Activated CD4-positive, alpha-beta T cell treated with anti-CD3 and anti-CD28 coated beads, Interleukin-2, Interleukin-6, amounts not matched to agents 100 ng/mL and 50 ng/mL, durations not matched to agents 16 hours and 8 hours (primary cell): Measurements from ENCODE around the gene MYADML2.

Source experiments
- DNase-seq: peaks from one replicate; pipeline ENCODE4 v3.0.0-alpha.2; 2020

Gene MYADML2

DNA sequence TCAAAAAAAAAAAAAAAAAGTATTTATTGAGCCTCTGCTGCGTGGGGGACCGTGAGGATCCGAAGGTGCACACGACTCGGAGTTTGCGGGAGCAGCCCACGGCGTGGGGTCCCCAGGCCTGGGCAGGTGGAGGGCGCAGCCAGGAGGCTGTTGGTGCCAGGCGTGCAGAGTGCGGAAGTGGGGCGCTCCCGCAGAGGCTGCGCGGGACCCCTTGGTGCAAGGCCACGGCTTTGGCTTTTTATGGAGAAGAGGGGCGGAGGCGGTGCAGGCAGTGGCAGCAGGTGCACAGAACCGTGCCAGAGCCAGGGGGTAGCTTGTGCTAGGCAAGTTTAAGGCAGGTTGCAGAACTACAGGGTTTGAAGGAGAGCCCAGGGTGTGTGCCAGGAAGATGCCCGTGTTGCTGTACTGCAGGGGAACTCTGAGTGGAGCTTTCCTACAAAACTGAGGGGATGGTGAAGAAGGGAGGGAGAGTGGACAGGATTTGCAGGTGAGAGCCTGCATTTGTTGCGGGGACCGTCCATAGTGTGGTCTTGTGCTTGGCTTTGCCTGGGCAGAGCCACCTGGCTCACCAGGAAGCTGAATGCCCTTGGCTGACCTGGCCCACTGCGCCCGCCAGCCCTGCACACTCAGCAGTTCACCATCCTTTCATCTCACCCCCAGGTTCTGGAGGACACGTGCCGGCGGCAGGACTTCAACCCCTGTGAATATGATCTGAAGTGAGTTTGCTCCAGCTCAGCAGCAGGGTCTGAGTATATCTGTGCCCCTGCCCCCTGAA is 31.7 kb upstream of the MYADML2 start:
- no peak for DNase-seq

- DNase-seq, result peak; percentile 95
Observed at GRCh38 chr17:81977211-81977808, 30.3 kb upstream of the MYADML2 start, which contains the start of gene ASPSCR1. TSS of gene ASPSCR1 (plus strand) at chr17:81977629. CDS start at chr17:81977647, 18 bp downstream.

DNA sequence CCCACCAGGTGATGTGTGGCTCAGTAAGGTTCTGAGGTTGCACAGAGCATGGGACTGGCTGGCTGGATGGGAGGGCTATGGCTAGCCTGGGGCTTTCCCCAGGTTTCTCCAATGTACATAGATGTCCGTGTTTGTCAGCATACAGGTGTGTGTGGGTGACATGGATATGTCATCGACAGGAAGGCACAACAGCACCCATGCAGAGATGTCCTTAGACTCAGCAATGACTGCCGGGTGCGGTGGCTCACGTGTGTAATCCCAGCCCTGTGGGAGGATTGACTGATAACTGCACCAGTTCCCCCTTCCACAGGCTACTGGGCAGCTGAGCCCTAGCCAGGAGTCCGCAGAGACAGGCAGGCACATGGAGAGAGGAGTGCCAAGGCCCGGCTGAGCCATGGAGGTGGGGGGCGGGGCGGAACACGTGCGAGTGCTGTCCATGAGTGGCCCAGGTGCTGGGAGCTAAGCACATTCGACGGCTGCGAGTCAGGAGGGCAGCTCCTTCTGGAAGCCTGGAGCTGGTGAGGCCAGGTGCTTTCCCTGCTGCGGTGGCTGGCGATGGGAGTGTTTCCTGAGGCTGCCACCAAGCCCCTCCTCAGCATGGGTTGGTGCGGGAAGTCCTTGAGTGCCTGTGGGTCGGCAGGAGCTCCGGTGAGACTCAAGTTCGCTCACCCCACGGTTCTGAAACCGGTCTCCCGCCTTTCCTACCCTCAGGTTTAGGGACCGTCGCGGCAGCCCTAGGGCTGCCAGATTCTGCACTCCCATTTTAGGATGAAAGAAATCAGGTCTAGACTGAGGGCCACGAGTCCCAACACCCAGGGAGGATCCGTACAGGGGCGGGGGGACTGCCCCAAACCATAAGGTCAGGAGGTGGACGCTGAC is 29.5 kb upstream of the MYADML2 start:
- no peak for DNase-seq

DNA sequence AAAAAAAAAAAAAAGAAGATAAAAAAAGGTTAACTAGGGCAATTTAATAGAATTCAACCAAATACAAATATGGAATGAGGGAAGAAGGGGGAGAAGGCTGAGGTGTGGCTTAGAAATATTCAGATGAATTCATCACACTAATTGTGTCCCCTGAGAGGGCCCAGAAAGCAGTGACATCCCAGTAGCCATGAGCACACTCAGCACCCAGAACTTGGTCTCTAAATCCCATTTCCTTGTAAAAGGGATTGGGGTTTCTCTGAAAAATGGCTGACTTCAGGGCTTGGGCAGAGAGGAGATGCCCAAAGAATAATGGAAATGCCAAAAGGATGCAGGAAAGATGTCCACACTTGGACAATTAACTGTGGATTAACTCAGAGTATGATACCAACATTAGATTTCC is 26.4 kb upstream of the MYADML2 start:
- DNase-seq, result no peak

- DNase-seq, result no peak
Observed at GRCh38 chr17:81968850-81969812, 22.1 kb upstream of the MYADML2 start.

DNA sequence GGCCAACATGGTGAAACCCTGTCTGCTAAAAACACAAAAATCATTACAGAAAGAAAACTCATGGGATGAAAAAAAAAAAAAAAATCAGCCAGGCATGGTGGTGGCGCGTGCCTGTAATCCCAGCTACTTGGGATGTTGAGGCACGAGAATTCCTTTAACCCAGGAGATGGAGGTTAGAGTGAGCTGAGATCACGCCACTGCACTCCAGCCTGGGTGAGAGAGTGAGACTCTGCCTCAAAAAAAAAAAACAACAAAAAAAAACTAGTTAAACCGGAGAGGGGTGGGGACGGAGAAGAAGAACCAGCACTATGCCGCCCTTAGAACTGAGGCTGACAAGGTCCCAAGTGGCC is 21.3 kb upstream of the MYADML2 start:
- no peak for DNase-seq

DNA sequence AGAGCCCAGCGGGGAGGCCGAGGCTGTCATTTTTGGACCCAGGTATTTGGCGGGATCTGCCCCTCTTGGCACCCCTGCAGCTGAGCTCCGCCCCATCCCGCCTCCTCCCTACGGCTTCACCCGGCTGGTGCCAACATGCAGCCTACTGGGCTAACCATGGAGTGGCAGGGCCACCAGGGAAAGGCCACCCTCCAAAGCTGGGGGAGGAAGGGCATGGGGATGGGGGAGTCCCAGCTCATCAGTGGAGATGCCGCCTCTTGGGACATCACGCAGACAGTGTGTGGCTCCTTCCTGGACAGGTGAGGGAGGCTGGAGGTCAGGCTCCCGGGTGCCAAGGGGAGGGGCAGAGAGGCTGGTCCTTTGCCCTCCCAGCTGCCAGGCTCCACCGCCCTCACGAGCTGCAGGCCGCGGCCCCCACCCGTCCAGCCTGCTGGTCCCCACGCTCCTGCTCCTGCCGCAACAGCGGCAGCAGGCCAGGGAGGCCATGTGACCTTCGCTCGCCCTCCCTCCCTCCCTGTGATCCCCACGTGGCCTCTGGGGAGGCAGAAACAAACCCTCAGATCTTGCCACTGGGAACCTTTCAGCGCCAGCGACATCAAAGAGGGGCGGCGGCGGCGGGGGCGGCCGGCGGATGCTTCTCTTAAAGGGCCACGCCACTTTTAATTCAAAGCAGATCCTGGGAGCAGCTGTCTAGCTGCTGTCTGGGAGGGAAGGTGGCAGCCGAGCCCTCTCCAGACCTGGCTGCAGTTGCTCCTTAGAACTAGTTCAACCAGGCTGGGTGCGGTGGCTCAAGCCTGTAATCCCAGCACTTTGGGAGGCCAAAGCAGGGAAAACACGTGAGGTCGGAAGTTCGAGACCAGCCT is 20.7 kb upstream of the MYADML2 start:
- DNase-seq, result peak; percentile 82

GRCh38 chr17:81967244-81967532 is 20.2 kb upstream of the MYADML2 start:
- no peak for DNase-seq

DNA sequence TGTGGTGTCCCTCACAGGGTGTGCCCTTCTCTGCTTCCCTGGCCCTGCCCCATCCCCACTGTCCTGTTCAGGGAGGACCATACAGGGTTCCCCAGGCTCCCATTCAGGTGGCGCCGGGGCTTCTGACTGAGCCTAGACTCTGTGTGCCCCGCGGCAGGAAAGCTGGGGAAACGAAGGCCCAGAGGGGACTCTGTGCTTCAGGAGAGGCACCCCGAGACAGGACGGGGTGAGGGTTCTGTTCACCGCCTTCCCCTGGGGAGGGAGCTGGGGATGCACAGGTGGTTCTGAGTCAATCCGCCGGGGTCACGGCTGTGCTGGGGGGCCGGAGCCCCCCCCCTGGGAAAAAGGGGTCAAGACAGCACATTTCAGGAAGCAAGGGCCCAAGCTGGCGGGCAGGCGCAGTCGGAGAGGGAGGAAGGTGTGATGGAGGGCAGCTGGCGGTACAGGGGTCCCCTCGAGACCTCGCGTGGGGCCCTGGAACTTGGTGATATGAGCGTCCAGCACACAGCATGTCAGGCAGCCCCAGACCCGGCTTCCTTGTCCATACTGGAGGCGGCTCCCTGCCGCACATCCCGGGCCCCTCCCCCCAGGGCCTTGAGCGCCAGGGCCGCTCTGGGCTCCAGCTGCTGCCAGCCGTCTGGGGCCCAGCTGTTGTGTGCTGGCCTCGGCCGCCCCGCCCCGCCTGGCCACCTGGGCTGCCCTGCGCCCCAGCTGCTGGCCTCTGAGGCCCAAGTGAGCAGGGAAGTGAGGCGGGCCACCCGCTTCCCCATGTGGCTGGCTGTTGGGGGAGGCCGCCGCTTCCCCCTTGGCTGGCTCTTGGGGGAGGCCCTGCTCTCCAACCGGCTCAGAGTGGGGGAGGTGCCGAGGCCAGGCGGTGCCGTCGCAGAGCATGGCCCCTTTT is 19.6 kb upstream of the MYADML2 start:
- no peak for DNase-seq

GRCh38 chr17:81964081-81964849 is 17.2 kb upstream of the MYADML2 start:
- no peak for DNase-seq

DNA sequence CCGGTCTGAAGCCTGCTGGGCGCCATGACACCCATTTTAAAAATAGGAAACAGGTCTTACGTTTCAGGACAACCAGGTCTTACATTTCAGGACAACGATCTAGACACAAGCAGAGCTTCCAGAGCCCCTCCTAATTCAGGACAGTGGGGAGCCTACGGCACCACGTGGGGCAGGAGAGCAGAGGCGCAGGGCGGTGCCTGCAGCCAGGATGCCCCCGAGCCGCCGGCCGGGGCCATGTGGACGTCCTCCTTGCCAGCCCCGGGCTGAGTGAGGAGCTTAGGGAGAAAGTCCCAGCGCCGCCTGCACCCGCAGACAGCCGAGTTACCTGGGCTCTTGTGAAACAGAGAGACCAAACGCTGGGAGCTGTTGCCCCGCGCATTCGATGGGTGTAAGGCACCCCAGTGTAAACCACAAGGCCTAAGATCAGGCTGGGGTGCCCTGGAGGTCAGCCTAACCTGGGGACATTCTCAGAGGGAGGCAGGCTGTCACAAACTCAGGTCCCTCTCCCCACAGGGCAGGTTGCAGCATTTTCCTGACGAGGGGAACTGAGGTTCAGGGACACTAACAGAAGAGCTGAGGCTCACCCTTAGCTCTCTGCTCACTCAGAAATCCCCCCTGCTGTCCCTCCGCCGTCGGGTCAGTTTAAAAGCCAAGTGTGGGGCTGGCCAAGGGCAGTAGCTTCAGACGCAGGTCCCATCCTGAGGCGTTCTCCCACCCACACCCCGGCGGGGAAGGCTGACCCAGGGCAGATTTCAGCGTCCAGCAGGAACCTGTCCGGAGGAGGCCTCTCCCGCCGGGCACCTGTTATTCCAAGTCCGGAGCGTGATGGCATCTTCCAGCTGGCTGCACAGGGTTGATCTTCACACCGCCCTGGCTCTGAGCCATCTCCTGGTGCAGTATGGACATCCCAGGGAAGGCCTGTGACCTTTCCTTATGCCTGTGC is 15.7 kb upstream of the MYADML2 start:
- DNase-seq, result no peak

- DNase-seq, result no peak
Observed at GRCh38 chr17:81961521-81962498, 14.8 kb upstream of the MYADML2 start.

GRCh38 chr17:81961087-81961511 is 14.1 kb upstream of the MYADML2 start, which contains the start of gene NOTUM:
TSS of gene NOTUM (minus strand) at chr17:81961187. CDS start at chr17:81960909, 278 bp downstream.
- no peak for DNase-seq

DNA sequence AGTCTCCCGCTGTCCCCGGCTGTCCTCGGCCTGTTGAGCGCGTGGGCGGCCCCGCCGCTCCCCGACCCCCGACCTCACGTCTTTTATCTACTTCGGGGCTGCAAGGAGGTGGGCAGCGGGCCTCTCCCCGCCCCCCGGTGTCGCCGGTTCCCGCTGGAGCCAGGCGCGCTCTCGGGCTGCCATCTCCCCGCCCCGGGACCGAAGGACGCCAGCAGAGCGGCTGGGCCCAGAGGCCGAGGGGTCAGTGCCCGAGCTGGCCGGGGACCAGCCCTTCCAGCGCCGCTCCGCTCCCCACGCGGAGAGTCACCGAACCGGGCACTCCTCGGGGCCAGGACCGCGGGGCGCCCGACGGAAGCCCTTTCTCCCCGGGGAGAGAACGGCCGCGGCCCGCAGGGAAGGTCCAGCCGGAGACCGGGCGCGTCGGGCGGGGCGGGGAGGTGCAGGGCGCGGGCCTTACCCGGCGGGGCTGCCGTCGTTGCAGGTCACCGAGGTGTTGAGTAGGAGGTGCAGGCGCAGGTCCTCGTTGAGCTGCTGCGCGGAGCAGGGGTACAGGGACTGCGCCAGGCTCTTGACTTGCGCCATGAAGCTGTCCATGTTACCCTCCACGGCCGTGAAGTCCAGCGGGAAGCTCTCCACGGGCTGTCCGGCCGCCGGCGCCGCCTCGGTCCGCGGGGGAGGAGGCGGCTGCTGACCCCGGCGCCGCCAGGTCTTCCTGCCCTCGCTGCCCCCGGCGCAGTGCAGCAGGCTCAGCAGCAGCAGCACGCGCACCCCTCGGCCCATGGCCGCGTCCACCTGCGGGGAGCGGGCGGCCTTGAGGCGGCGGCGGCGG is 13.3 kb upstream of the MYADML2 start:
- no peak for DNase-seq

- DNase-seq, result peak; percentile 75
Observed at GRCh38 chr17:81959362-81960129, 12.5 kb upstream of the MYADML2 start.
